ENCODE measurements around the gene PSMC3IP. TPM values are rescaled to one million over a fixed set of nuclear protein-coding genes. Genes with fewer than 3 reads are reported as not detected.
"Not testable (repeated sequence)": the region's sequence is repeated elsewhere in the genome, so short reads cannot be mapped to it uniquely, and the experiment has no call there.

PSMC3IP gene
- total RNA-seq, 1 donor from 2014 or later: 2.1 TPM

- Histone ChIP-seq H3K9me3 (ENCODE audit: control insufficient read depth in 3 of 3, low read length in 3 of 3) (no peaks in the 10 kb centered on the region), H3K4me1 (ENCODE audit: control insufficient read depth in 3 of 3, insufficient read depth in 3 of 3, low read length in 3 of 3) (peaks cover 15 to 21% (median 21%) of the 10 kb centered on the region in 3 donors), H3K27me3 (ENCODE audit: control insufficient read depth in 3 of 3, insufficient read depth in 3 of 3, low read length in 3 of 3) (no peaks in the 10 kb centered on the region), H3K9ac (ENCODE audit: low read depth in 1 of 3, low read length in 3 of 3) (peak overlapping the region; percentile 65 to 78 (median 72)), H3K36me3 (ENCODE audit: control insufficient read depth in 3 of 3, insufficient read depth in 3 of 3, low read length in 3 of 3) (peaks cover 22 to 33% (median 30%) of the 10 kb centered on the region in 3 donors), H3K4me3 (ENCODE audit: low read length in 3 of 3) (peak overlapping the region in 2 of 3 donors; percentile 54 to 55), H3K27ac (ENCODE audit: low read depth, low read length) (peak overlapping the region; percentile 80)
These were observed 34.1 kb downstream of the PSMC3IP start for GRCh38 chr17:42543190-42544079.

GRCh38 chr17:42541041-42541833 lies 36.3 kb downstream of the PSMC3IP start:
- Histone ChIP-seq H3K4me3 (ENCODE audit: low read length in 3 of 3) (no peak overlapping the region), H3K9ac (ENCODE audit: low read depth in 1 of 3, low read length in 3 of 3) (no peak overlapping the region), H3K27ac (ENCODE audit: low read depth, low read length) (no peak overlapping the region), H3K9me3 (ENCODE audit: control insufficient read depth in 3 of 3, low read length in 3 of 3) (no peaks in the 10 kb centered on the region), H3K4me1 (ENCODE audit: control insufficient read depth in 3 of 3, insufficient read depth in 3 of 3, low read length in 3 of 3) (peaks cover 26 to 36% (median 27%) of the 10 kb centered on the region in 3 donors), H3K36me3 (ENCODE audit: control insufficient read depth in 3 of 3, insufficient read depth in 3 of 3, low read length in 3 of 3) (peaks cover 25 to 39% (median 31%) of the 10 kb centered on the region in 3 donors), H3K27me3 (ENCODE audit: control insufficient read depth in 3 of 3, insufficient read depth in 3 of 3, low read length in 3 of 3) (no peaks in the 10 kb centered on the region)

- H3K27ac ChIP-seq (ENCODE audit: low read depth, low read length): not testable (repeated sequence)
- H3K36me3 ChIP-seq (ENCODE audit: control insufficient read depth in 3 of 3, insufficient read depth in 3 of 3, low read length in 3 of 3): peaks cover 25 to 39% (median 31%) of the 10 kb centered on the region in 3 donors
These were observed 37.0 kb downstream of the PSMC3IP start for GRCh38 chr17:42540558-42540957.

GRCh38 chr17:42538482-42538881 lies 39.0 kb downstream of the PSMC3IP start:
- Histone ChIP-seq H3K36me3 (ENCODE audit: control insufficient read depth in 3 of 3, insufficient read depth in 3 of 3, low read length in 3 of 3) (peaks cover 25 to 39% (median 31%) of the 10 kb centered on the region in 3 donors), H3K4me1 (ENCODE audit: control insufficient read depth in 3 of 3, insufficient read depth in 3 of 3, low read length in 3 of 3) (peaks cover 24 to 34% (median 27%) of the 10 kb centered on the region in 3 donors), H3K9me3 (ENCODE audit: control insufficient read depth in 3 of 3, low read length in 3 of 3) (no peaks in the 10 kb centered on the region), H3K9ac (ENCODE audit: low read depth in 1 of 3, low read length in 3 of 3) (no peak overlapping the region), H3K27ac (ENCODE audit: low read depth, low read length) (no peak overlapping the region), H3K4me3 (ENCODE audit: low read length in 3 of 3) (no peak overlapping the region), H3K27me3 (ENCODE audit: control insufficient read depth in 3 of 3, insufficient read depth in 3 of 3, low read length in 3 of 3) (no peaks in the 10 kb centered on the region)

More at GRCh38 chr17:42540558-42540957, 37.0 kb downstream of the PSMC3IP start:
- not testable (repeated sequence) for H3K9ac ChIP-seq (ENCODE audit: low read depth in 1 of 3, low read length in 3 of 3); H3K27me3 ChIP-seq (ENCODE audit: control insufficient read depth in 3 of 3, insufficient read depth in 3 of 3, low read length in 3 of 3); H3K4me3 ChIP-seq (ENCODE audit: low read length in 3 of 3); H3K9me3 ChIP-seq (ENCODE audit: control insufficient read depth in 3 of 3, low read length in 3 of 3)
- peaks cover 29 to 39% (median 30%) of the 10 kb centered on the region in 3 donors for H3K4me1 ChIP-seq (ENCODE audit: control insufficient read depth in 3 of 3, insufficient read depth in 3 of 3, low read length in 3 of 3)

GRCh38 chr17:42537826-42538451 lies 39.6 kb downstream of the PSMC3IP start:
- peaks cover 18 to 29% (median 21%) of the 10 kb centered on the region in 3 donors for H3K4me1 ChIP-seq (ENCODE audit: control insufficient read depth in 3 of 3, insufficient read depth in 3 of 3, low read length in 3 of 3)
- H3K9ac ChIP-seq (ENCODE audit: low read depth in 1 of 3, low read length in 3 of 3): no peak overlapping the region
- H3K4me3 ChIP-seq (ENCODE audit: low read length in 3 of 3): no peak overlapping the region
- H3K27me3 ChIP-seq (ENCODE audit: control insufficient read depth in 3 of 3, insufficient read depth in 3 of 3, low read length in 3 of 3): no peaks in the 10 kb centered on the region
- peaks cover 25 to 36% (median 30%) of the 10 kb centered on the region in 3 donors for H3K36me3 ChIP-seq (ENCODE audit: control insufficient read depth in 3 of 3, insufficient read depth in 3 of 3, low read length in 3 of 3)
- no peak overlapping the region for H3K27ac ChIP-seq (ENCODE audit: low read depth, low read length)
- no peaks in the 10 kb centered on the region for H3K9me3 ChIP-seq (ENCODE audit: control insufficient read depth in 3 of 3, low read length in 3 of 3)

- H3K9ac ChIP-seq (ENCODE audit: low read depth in 1 of 3, low read length in 3 of 3): peak overlapping the region in 2 of 3 donors; percentile 79 to 90
- H3K4me3 ChIP-seq (ENCODE audit: low read length in 3 of 3): peak overlapping the region; percentile 81 to 86 (median 81)
- peaks cover 17 to 26% (median 21%) of the 10 kb centered on the region in 3 donors for H3K4me1 ChIP-seq (ENCODE audit: control insufficient read depth in 3 of 3, insufficient read depth in 3 of 3, low read length in 3 of 3)
- H3K27me3 ChIP-seq (ENCODE audit: control insufficient read depth in 3 of 3, insufficient read depth in 3 of 3, low read length in 3 of 3): no peaks in the 10 kb centered on the region
- H3K27ac ChIP-seq (ENCODE audit: low read depth, low read length): peak overlapping the region; percentile 74
- peaks cover 20 to 30% (median 24%) of the 10 kb centered on the region in 3 donors for H3K36me3 ChIP-seq (ENCODE audit: control insufficient read depth in 3 of 3, insufficient read depth in 3 of 3, low read length in 3 of 3)
- no peaks in the 10 kb centered on the region for H3K9me3 ChIP-seq (ENCODE audit: control insufficient read depth in 3 of 3, low read length in 3 of 3)
These were observed 40.2 kb downstream of the PSMC3IP start for GRCh38 chr17:42537156-42537805.

GRCh38 chr17:42536372-42537155 lies 41.0 kb downstream of the PSMC3IP start:
- Histone ChIP-seq H3K27ac (ENCODE audit: low read depth, low read length) (peak overlapping the region; percentile 92), H3K9ac (ENCODE audit: low read depth in 1 of 3, low read length in 3 of 3) (peak overlapping the region; percentile 68 to 90 (median 79)), H3K4me3 (ENCODE audit: low read length in 3 of 3) (peak overlapping the region; percentile 81 to 86 (median 81)), H3K9me3 (ENCODE audit: control insufficient read depth in 3 of 3, low read length in 3 of 3) (no peaks in the 10 kb centered on the region), H3K27me3 (ENCODE audit: control insufficient read depth in 3 of 3, insufficient read depth in 3 of 3, low read length in 3 of 3) (no peaks in the 10 kb centered on the region), H3K36me3 (ENCODE audit: control insufficient read depth in 3 of 3, insufficient read depth in 3 of 3, low read length in 3 of 3) (peaks cover 19 to 25% (median 22%) of the 10 kb centered on the region in 3 donors), H3K4me1 (ENCODE audit: control insufficient read depth in 3 of 3, insufficient read depth in 3 of 3, low read length in 3 of 3) (peaks cover 20 to 26% (median 23%) of the 10 kb centered on the region in 3 donors)

- peak within 1 kb of the TSS; percentile 81 to 86 (median 81) for H3K4me3 ChIP-seq (ENCODE audit: low read length in 3 of 3)
- H3K36me3 ChIP-seq (ENCODE audit: control insufficient read depth in 3 of 3, insufficient read depth in 3 of 3, low read length in 3 of 3): peaks cover 14 to 19% (median 16%) of the 10 kb centered on the region in 3 donors
- peak within 1 kb of the TSS; percentile 92 for H3K27ac ChIP-seq (ENCODE audit: low read depth, low read length)
- peaks cover 25 to 29% (median 27%) of the 10 kb centered on the region in 3 donors for H3K4me1 ChIP-seq (ENCODE audit: control insufficient read depth in 3 of 3, insufficient read depth in 3 of 3, low read length in 3 of 3)
- H3K9ac ChIP-seq (ENCODE audit: low read depth in 1 of 3, low read length in 3 of 3): peak within 1 kb of the TSS; percentile 69 to 90 (median 79)
- H3K9me3 ChIP-seq (ENCODE audit: control insufficient read depth in 3 of 3, low read length in 3 of 3): no peaks in the 10 kb centered on the region
- H3K27me3 ChIP-seq (ENCODE audit: control insufficient read depth in 3 of 3, insufficient read depth in 3 of 3, low read length in 3 of 3): no peaks in the 10 kb centered on the region
These were observed 41.5 kb downstream of the PSMC3IP start, which contains the start of gene NAGLU for GRCh38 chr17:42536048-42536371. TSS of gene NAGLU (plus strand) at chr17:42536241. CDS start at chr17:42536273, 32 bp downstream.

Data from skeletal muscle tissue (tissue), 4 donors.